ENCODE results near the gene ATP2B3. TPM values are rescaled to one million over a fixed set of nuclear protein-coding genes. Genes with fewer than 3 reads are reported as not detected.

Gene ATP2B3
- total RNA-seq, 1 donor from 2014 or later: 0.21 TPM

DNA sequence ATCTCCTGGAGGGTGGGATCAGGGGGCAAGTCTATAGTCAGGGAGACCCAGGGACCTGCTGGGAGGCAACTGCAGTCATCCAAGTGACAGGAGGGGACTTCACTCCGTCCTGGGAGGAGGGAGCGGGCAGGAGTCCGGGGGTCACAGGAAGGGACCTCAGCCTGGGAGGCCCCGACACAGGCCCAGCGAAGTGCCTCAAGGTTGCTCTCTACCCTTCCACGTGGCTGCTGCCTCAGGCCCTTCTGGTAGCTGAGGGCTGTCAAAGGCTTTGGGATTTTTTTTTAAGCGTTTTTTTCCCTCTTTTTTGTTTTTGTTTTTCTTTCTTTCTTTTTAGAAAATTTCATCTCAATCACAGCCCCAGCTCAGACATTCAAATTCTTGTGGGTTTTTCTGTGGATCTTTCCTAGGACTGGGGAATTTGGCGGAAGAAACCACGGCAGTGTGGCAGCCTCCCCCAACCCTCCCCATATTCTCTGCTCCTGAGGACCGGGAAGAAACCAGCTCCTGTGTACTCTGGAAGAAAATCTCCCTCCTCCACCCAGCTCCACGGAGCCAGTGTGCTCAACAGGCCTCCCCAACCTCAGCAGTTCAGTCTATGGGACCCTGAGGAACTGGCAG, 45.7 kb upstream of the ATP2B3 start:
- no peak for DNase-seq (ENCODE audit: extremely low spot score, unreplicated experiment)
- H3K9me3 Mint-ChIP-seq (ENCODE audit: unreplicated experiment): no peaks in the 10 kb centered on the region
- H3K27ac Mint-ChIP-seq (ENCODE audit: unreplicated experiment): peak overlapping the region; percentile 82
- H3K27me3 Mint-ChIP-seq (ENCODE audit: unreplicated experiment): no peaks in the 10 kb centered on the region
- H3K36me3 Mint-ChIP-seq (ENCODE audit: unreplicated experiment): no peaks in the 10 kb centered on the region
- H3K4me3 Mint-ChIP-seq (ENCODE audit: unreplicated experiment): no peak overlapping the region
- TF ChIP-seq, protein P1, sequence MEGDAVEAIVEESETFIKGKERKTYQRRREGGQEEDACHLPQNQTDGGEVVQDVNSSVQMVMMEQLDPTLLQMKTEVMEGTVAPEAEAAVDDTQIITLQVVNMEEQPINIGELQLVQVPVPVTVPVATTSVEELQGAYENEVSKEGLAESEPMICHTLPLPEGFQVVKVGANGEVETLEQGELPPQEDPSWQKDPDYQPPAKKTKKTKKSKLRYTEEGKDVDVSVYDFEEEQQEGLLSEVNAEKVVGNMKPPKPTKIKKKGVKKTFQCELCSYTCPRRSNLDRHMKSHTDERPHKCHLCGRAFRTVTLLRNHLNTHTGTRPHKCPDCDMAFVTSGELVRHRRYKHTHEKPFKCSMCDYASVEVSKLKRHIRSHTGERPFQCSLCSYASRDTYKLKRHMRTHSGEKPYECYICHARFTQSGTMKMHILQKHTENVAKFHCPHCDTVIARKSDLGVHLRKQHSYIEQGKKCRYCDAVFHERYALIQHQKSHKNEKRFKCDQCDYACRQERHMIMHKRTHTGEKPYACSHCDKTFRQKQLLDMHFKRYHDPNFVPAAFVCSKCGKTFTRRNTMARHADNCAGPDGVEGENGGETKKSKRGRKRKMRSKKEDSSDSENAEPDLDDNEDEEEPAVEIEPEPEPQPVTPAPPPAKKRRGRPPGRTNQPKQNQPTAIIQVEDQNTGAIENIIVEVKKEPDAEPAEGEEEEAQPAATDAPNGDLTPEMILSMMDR (IDR thresholded peaks at IDR 0.05): no peak
- peaks cover 46% of the 10 kb centered on the region for H3K4me1 Mint-ChIP-seq (ENCODE audit: unreplicated experiment)

GRCh38 chrX:153473126-153473525, 44.3 kb upstream of the ATP2B3 start:
- Mint-ChIP-seq H3K27ac (ENCODE audit: unreplicated experiment) (peak overlapping the region; percentile 40), H3K4me3 (ENCODE audit: unreplicated experiment) (no peak overlapping the region), H3K9me3 (ENCODE audit: unreplicated experiment) (no peaks in the 10 kb centered on the region), H3K36me3 (ENCODE audit: unreplicated experiment) (no peaks in the 10 kb centered on the region), H3K4me1 (ENCODE audit: unreplicated experiment) (peaks cover 51% of the 10 kb centered on the region), H3K27me3 (ENCODE audit: unreplicated experiment) (no peaks in the 10 kb centered on the region)
- no peak for DNase-seq (ENCODE audit: extremely low spot score, unreplicated experiment)
- TF ChIP-seq, protein P1 (IDR thresholded peaks at IDR 0.05): no peak

DNA sequence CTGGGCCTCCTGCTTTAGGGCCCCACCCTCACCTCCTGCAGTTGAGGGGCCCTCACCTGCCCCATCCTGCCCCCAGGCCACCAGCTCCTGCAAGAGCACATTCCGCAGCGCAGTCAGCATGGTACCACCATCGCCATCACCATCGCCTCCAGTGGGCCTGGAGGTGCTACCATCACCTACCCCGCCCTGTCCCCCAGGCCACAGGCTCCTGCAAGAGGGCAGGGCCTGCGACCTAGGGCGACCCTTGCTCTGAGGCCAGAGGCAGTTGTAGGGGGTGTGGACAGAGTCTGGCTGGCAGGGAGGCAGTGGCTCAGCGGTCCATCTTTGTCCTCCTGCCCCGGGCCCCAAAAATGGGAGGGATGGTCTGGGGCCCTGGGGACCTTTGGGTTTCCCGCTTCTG, 43.2 kb upstream of the ATP2B3 start:
- no peaks in the 10 kb centered on the region for H3K27me3 Mint-ChIP-seq (ENCODE audit: unreplicated experiment)
- H3K27ac Mint-ChIP-seq (ENCODE audit: unreplicated experiment): no peak overlapping the region
- H3K9me3 Mint-ChIP-seq (ENCODE audit: unreplicated experiment): no peaks in the 10 kb centered on the region
- TF ChIP-seq, protein P1 (IDR thresholded peaks at IDR 0.05): no peak
- H3K4me3 Mint-ChIP-seq (ENCODE audit: unreplicated experiment): no peak overlapping the region
- DNase-seq (ENCODE audit: extremely low spot score, unreplicated experiment): no peak
- peaks cover 55% of the 10 kb centered on the region for H3K4me1 Mint-ChIP-seq (ENCODE audit: unreplicated experiment)
- no peaks in the 10 kb centered on the region for H3K36me3 Mint-ChIP-seq (ENCODE audit: unreplicated experiment)

GRCh38 chrX:153474718-153475117, 42.7 kb upstream of the ATP2B3 start:
- Mint-ChIP-seq H3K27me3 (ENCODE audit: unreplicated experiment) (no peaks in the 10 kb centered on the region), H3K27ac (ENCODE audit: unreplicated experiment) (no peak overlapping the region), H3K4me1 (ENCODE audit: unreplicated experiment) (peaks cover 54% of the 10 kb centered on the region), H3K9me3 (ENCODE audit: unreplicated experiment) (no peaks in the 10 kb centered on the region), H3K36me3 (ENCODE audit: unreplicated experiment) (no peaks in the 10 kb centered on the region), H3K4me3 (ENCODE audit: unreplicated experiment) (no peak overlapping the region)
- DNase-seq (ENCODE audit: extremely low spot score, unreplicated experiment): no peak
- TF ChIP-seq, protein P1 (IDR thresholded peaks at IDR 0.05): no peak

GRCh38 chrX:153475271-153475670, 42.2 kb upstream of the ATP2B3 start:
- DNase-seq (ENCODE audit: extremely low spot score, unreplicated experiment): no peak
- Mint-ChIP-seq H3K27ac (ENCODE audit: unreplicated experiment) (no peak overlapping the region), H3K4me1 (ENCODE audit: unreplicated experiment) (peaks cover 58% of the 10 kb centered on the region), H3K27me3 (ENCODE audit: unreplicated experiment) (no peaks in the 10 kb centered on the region), H3K9me3 (ENCODE audit: unreplicated experiment) (no peaks in the 10 kb centered on the region), H3K36me3 (ENCODE audit: unreplicated experiment) (no peaks in the 10 kb centered on the region), H3K4me3 (ENCODE audit: unreplicated experiment) (no peak overlapping the region)
- TF ChIP-seq, protein P1 (IDR thresholded peaks at IDR 0.05): no peak
